ENCODE results near the gene KCNG4. TPM values are rescaled to one million over a fixed set of nuclear protein-coding genes. Genes with fewer than 3 reads are reported as not detected.

Gene KCNG4
- total RNA-seq, 2 experiments from 2014 or later, result not detected

DNA sequence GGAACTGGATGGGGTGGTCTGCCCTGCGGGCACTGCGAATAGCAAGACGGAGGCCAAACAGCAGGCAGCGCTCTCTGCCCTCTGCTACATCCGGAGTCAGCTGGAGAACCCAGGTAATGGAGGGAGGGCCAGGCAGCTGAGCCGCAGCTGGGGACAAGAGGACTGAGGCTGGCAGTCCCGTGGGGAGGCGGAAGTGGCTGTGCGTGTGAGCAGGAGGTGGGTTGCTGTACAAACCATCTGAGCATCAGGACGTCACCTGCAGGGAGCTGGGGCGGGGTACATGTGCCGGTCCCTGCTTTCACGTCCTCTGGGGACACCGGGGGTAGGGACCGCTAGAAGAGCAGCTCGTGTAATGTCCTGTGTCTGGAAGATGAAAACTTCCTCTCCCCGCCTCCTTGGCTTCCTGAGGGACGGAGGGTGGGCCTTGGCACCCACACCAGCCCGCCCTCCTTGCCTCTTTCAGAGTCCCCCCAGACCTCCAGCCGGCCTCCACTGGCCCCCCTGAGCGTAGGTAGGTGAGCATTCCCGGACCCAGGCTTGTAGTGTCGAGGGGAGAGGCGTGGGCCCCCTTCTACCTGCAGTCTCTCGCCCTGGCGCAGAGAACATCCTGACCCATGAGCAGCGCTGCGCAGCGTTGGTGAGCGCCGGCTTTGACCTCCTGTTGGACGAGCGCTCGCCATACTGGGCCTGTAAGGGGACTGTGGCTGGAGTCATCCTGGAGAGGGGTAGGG, 45.2 kb downstream of the KCNG4 start:
- peak overlapping the region; percentile 85 for H3K27ac Mint-ChIP-seq
- POLR2A ChIA-PET, result no interaction called here
- peak overlapping the region; percentile 12 for H3K4me3 Mint-ChIP-seq
- CTCF ChIA-PET, result interaction anchor here (1.5 to 3.8 kb wide), 2 partner anchors 8 to 78 kb away, joined by 3 to 16 read pairs; partner anchors contain the start of genes MBTPS1 and TAF1C
- H3K4me1 Mint-ChIP-seq, result peaks cover 21% of the 10 kb centered on the region
- H3K27me3 Mint-ChIP-seq, result no peaks in the 10 kb centered on the region
- H3K36me3 Mint-ChIP-seq (ENCODE audit: low read depth), result no peaks in the 10 kb centered on the region
- no peaks in the 10 kb centered on the region for H3K9me3 Mint-ChIP-seq
- peak; percentile 68 for DNase-seq

DNA sequence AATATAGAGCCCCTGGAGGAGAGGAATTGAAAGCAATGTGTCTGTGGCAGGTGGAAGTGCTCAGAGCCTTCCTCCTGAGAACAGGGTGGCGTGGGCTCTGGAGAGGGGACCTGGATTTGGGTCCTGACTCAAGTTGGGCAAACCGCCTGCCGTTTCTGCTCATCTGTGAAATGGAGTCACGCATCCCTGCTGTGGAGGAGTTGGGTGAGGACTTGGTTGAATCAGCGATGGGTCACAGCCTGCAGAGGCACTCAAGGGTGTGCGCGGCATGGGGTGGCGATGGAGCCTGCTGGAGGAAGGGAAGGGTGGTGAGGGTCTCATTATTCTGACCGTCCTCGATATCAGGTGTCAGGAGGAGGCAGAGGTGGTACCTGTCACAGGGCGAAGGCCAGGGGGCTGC, 45.8 kb downstream of the KCNG4 start:
- H3K4me3 Mint-ChIP-seq, result no peak overlapping the region
- no peaks in the 10 kb centered on the region for H3K36me3 Mint-ChIP-seq (ENCODE audit: low read depth)
- ChIA-PET CTCF (interaction anchor here (1.5 to 3.8 kb wide), 2 partner anchors 7 to 78 kb away, joined by 3 to 16 read pairs; partner anchors contain the start of genes MBTPS1 and TAF1C), POLR2A (no interaction called here)
- no peaks in the 10 kb centered on the region for H3K9me3 Mint-ChIP-seq
- H3K27ac Mint-ChIP-seq, result peak overlapping the region; percentile 85
- no peaks in the 10 kb centered on the region for H3K27me3 Mint-ChIP-seq
- no peak for DNase-seq
- H3K4me1 Mint-ChIP-seq, result peaks cover 21% of the 10 kb centered on the region

DNA sequence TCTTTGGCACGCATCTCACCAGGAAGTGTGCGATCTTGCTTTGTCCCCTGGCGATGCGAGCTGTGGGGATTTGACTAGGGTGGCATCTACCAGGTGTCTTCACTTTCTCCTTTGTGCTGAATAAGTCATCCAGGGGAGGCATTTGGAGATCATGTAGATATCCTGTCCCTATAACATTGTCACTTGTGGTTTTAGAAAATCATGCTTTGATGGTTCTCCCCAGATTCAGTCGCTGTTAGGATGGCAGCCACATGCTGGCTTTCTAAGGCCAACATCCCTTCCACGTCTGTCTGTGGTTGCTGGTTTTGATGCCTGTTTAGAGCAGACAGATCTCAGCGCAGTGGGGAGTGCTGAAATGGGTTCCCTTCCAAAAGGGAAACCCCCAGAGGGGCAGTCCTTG, 46.3 kb downstream of the KCNG4 start:
- no peaks in the 10 kb centered on the region for H3K27me3 Mint-ChIP-seq
- H3K4me1 Mint-ChIP-seq, result peaks cover 21% of the 10 kb centered on the region
- no peaks in the 10 kb centered on the region for H3K9me3 Mint-ChIP-seq
- ChIA-PET CTCF (no interaction called here), POLR2A (no interaction called here)
- no peak overlapping the region for H3K4me3 Mint-ChIP-seq
- H3K36me3 Mint-ChIP-seq (ENCODE audit: low read depth), result no peaks in the 10 kb centered on the region
- peak; percentile 27 for DNase-seq
- peak overlapping the region; percentile 85 for H3K27ac Mint-ChIP-seq

DNA sequence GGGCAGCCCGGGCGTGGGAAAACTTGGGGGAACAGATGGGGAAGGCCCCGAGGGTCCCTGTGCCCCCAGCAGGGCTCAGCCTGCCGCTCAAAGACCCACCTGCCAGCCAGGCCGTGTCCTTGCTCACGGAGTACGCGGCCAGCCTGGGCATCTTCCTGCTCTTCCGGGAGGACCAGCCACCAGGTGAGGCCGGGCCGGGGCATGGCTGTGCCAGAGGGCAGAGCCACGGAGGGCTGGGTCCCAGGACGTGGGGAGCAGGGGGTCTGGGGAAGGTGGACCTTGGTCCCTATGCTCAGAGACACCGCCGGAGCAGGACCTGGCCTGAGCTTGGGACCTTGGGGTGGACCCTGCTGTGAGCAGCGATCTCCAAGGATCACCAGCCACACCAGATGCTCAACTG, 48.3 kb downstream of the KCNG4 start:
- H3K27ac Mint-ChIP-seq, result no peak overlapping the region
- peaks cover 25% of the 10 kb centered on the region for H3K4me1 Mint-ChIP-seq
- ChIA-PET POLR2A (no interaction called here), CTCF (interaction anchor here (1.1 kb wide), 1 partner anchor 107 kb away, joined by 3 read pairs; no protein-coding TSS in a partner anchor)
- H3K27me3 Mint-ChIP-seq, result no peaks in the 10 kb centered on the region
- no peak for DNase-seq
- H3K9me3 Mint-ChIP-seq, result no peaks in the 10 kb centered on the region
- no peak overlapping the region for H3K4me3 Mint-ChIP-seq
- no peaks in the 10 kb centered on the region for H3K36me3 Mint-ChIP-seq (ENCODE audit: low read depth)

DNA sequence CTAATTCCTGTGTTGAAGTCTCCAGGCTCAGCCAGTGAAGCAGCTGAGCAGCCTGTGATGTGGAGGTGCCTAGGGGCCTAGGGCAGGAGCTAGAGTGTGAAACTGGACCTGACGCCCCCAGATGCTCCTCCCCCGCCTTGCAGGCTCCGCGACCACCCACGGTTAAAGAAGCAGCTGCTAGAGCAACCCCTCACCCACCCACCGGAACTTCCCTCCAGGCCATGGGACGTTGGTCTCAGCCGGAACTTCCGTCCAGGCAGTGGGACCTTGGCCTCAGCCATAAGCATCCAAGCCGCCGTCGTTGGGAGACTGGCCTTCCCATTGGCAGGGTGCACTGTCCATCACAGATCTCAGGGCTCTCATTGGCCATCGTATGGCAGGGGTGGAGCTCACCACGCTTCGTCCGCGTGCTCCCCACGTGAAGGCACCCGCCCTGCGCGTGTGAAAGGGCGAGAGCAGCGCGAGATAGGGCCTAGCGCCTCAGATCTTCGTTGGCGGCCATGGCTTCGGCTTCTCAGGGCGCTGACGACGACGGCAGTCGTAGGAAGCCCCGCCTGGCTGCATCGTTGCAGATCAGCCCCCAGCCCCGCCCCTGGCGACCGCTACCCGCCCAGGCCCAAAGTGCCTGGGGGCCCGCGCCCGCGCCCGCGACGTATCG, 49.0 kb downstream of the KCNG4 start, which contains the start of gene ADAD2:
TSS of gene ADAD2 (plus strand) at position 427 of the 658 bp plus-strand sequence. CDS start at position 501, 74 bp downstream.
- no peaks in the 10 kb centered on the region for H3K36me3 Mint-ChIP-seq (ENCODE audit: low read depth)
- POLR2A ChIA-PET, result no interaction called here
- H3K27me3 Mint-ChIP-seq, result no peaks in the 10 kb centered on the region
- CTCF ChIA-PET, result interaction anchor here (0.6 kb wide), 1 partner anchor 262 kb away, joined by 4 read pairs; no protein-coding TSS in a partner anchor
- no peak within 1 kb of the TSS for H3K27ac Mint-ChIP-seq
- DNase-seq, result no peak
- H3K9me3 Mint-ChIP-seq, result no peaks in the 10 kb centered on the region
- no peak within 1 kb of the TSS for H3K4me3 Mint-ChIP-seq
- peaks cover 30% of the 10 kb centered on the region for H3K4me1 Mint-ChIP-seq

DNA sequence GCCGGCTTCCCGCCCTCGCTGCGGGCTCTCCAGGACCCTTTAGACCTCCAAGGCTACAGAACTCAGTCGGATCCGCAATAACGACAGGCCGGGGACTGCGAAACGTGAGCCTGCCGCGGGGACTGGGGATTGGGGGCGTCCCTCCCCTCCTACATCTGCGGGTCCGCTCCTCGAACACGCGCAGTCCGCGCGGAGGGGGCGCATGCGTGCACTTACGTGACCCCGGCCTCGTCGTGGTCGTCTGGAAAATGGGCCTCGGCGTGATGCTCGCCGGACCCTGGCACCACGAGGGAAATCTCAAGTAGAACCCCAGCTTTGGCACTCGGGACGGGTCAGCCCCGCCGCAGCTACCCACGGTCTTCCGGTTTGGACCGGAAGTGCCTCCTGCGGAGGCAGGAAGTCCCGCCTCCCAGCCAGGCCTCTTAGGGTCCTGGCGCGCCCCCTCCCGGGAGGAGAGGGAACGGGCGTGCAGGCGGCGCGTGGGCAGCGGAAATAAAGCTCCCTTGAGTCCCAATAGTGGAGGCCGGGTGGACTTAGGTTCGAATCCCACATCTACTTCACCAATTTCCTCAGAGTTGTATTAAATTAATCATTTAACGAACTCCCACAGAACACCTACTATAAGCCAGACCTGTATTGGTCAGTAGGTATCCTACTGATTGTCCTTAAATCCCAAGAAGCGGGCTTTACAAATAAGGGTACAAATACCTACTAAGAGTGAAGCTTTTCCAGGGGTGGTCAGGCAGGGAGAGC, 53.0 kb downstream of the KCNG4 start, which contains the start of gene TAF1C:
TSS of gene TAF1C (minus strand) at position 373 of the 753 bp plus-strand sequence. CDS start 2,069 bp downstream, outside the sequence.
- CTCF ChIA-PET, result interaction anchor here (0.6 to 2.7 kb wide), 67 partner anchors 9 to 1216 kb away, joined by 3 to 39 read pairs (median 4); partner anchors contain the start of genes DNAAF1, HSBP1, HSDL1 and KCNG4
- POLR2A ChIA-PET, result interaction anchor here (0.5 kb wide), 1 partner anchor 49 kb away, joined by 5 read pairs; no protein-coding TSS in a partner anchor
- Mint-ChIP-seq H3K36me3 (ENCODE audit: low read depth) (peaks cover 11% of the 10 kb centered on the region), H3K27ac (peak within 1 kb of the TSS; percentile 92), H3K4me3 (peak within 1 kb of the TSS; percentile 91), H3K4me1 (peaks cover 22% of the 10 kb centered on the region), H3K27me3 (no peaks in the 10 kb centered on the region), H3K9me3 (no peaks in the 10 kb centered on the region)
- DNase-seq, result peak; percentile 89

DNA sequence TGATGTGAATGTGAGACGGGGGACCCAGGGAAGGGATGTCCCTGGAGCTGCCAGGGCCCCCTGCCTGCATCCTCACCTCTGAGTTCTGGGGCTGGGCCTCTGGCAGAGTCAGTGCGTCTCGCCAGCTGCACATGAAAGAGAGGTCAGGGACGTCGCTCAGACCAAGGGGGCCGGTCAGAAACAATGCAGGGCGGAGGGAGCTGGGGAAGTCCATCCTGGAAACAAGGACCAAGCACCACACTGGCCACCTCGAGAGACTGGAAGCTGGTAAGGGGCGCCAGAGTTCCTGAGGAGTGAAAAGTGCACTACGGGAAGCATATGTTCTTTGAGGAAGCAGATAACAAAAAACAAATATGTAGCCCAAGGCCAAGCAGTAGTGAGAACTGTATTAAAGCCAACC, 55.0 kb downstream of the KCNG4 start:
- peaks cover 14% of the 10 kb centered on the region for H3K36me3 Mint-ChIP-seq (ENCODE audit: low read depth)
- peak overlapping the region; percentile 91 for H3K4me3 Mint-ChIP-seq
- DNase-seq, result no peak
- no peaks in the 10 kb centered on the region for H3K27me3 Mint-ChIP-seq
- H3K9me3 Mint-ChIP-seq, result no peaks in the 10 kb centered on the region
- ChIA-PET CTCF (no interaction called here), POLR2A (no interaction called here)
- H3K27ac Mint-ChIP-seq, result no peak overlapping the region
- H3K4me1 Mint-ChIP-seq, result peaks cover 22% of the 10 kb centered on the region

DNA sequence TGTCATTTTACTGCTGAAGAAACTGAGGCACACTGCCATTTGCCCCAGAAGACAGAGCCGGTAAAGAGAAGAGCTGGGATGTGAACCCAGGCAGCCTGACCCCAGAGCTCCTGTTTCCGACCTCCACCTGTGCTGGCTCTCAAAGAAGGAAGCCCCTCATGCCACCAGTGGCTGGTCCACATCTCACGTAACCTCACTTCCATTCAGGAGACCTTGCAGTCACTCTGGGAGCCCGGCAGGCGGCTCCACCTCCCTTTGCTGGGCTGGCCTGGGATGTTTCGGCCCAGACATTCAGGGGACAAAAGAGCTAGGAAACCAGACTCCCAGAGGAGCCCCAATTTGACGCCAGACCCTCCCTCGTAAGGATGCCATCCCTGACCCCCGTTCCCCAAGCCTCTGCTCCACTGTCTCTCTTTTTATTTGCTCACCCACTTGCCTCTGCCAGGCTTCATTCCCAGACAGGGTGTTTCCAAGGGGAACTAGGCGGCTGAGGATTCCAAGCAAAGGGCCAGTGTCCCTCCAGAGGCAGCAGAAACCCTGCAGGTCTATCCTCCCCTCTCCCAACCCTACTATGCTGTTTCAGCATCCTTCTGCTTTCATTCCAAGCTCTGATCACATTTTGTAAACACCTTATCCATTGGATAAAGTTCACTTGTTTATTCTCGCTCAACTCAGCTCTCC, 55.8 kb downstream of the KCNG4 start:
- Mint-ChIP-seq H3K9me3 (no peaks in the 10 kb centered on the region), H3K4me3 (no peak overlapping the region)

DNA sequence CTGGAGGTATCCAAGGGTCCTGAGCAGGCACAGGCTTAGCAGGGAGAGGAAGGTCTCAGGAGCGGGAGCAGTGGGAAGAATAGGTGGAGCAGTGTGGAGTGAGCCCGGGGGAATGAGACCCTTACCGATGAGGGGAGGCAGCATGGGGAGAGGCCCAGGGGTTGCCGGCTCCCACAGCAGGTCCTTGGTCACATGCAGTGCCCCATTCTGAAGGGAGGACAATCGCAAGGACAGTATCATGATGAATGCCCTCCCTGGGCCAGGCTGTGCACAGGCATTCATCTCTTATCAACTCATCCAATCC, 56.3 kb downstream of the KCNG4 start:
- Mint-ChIP-seq H3K27me3 (no peaks in the 10 kb centered on the region), H3K36me3 (ENCODE audit: low read depth) (peaks cover 14% of the 10 kb centered on the region), H3K4me1 (peaks cover 22% of the 10 kb centered on the region), H3K9me3 (no peaks in the 10 kb centered on the region), H3K4me3 (no peak overlapping the region), H3K27ac (no peak overlapping the region)
- CTCF ChIA-PET, result interaction anchor here (1.7 kb wide), 1 partner anchor 67 kb away, joined by 4 read pairs; the partner anchor contains the start of gene MBTPS1
- DNase-seq, result no peak
- POLR2A ChIA-PET, result no interaction called here

More for the DNA sequence above, 55.8 kb downstream of the KCNG4 start:
- H3K27me3 Mint-ChIP-seq, result no peaks in the 10 kb centered on the region
- no peak for DNase-seq
- peaks cover 22% of the 10 kb centered on the region for H3K4me1 Mint-ChIP-seq
- peaks cover 14% of the 10 kb centered on the region for H3K36me3 Mint-ChIP-seq (ENCODE audit: low read depth)
- no peak overlapping the region for H3K27ac Mint-ChIP-seq
- ChIA-PET POLR2A (interaction anchor here (0.6 kb wide), 1 partner anchor 98 kb away, joined by 3 read pairs; no protein-coding TSS in a partner anchor), CTCF (interaction anchor here (1.7 kb wide), 1 partner anchor 67 kb away, joined by 4 read pairs; the partner anchor contains the start of gene MBTPS1)

DNA sequence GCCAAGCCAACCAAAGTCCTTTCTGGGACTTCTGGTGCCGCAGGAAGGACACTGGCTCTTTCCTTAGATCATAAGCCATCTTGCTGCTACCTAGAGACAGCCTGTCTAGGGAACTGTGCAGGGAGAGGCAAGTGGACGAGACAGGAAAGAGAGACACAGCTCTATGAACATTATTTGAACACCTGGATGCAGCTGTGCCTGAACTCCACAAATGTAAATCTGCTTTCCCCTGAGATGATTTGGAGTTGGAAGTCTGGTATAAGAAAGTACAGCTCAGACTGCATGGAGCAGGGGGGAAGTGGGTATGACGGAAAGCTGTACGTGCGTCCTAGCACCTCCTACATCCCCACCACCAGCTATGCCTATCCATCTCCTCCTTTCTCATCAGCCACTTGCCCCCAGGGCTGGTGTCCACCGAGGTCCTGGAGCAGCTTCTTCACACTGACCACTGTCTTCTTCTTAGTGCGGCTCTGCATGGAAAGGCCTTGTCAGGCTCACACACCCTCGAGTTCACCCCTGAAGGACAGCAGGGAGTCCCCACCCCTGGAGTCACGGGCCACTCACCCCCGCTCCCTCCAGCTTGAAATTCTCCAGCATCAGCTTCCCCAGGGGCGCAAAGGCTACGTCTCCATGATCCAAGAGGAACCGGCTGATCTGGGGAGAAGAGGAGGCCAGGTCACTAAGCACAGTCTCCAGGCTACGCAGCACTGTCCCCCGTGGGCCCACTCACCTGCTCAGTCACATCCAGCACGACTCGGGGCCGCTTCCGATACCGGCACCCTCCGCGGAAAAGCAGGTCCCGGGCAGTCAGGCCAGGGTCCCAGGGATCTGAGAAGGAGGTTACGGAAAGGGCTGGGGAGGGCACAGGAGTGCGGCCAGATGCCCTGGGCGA, 56.9 kb downstream of the KCNG4 start:
- POLR2A ChIA-PET, result no interaction called here
- no peak overlapping the region for H3K4me3 Mint-ChIP-seq
- CTCF ChIA-PET, result interaction anchor here (0.8 to 1.7 kb wide), 2 partner anchors 66 to 98 kb away, joined by 4 read pairs; partner anchors contain the start of gene MBTPS1
- no peak for DNase-seq
- peaks cover 22% of the 10 kb centered on the region for H3K4me1 Mint-ChIP-seq
- peak overlapping the region; percentile 46 for H3K27ac Mint-ChIP-seq
- peaks cover 14% of the 10 kb centered on the region for H3K36me3 Mint-ChIP-seq (ENCODE audit: low read depth)
- no peaks in the 10 kb centered on the region for H3K27me3 Mint-ChIP-seq
- H3K9me3 Mint-ChIP-seq, result no peaks in the 10 kb centered on the region

DNA sequence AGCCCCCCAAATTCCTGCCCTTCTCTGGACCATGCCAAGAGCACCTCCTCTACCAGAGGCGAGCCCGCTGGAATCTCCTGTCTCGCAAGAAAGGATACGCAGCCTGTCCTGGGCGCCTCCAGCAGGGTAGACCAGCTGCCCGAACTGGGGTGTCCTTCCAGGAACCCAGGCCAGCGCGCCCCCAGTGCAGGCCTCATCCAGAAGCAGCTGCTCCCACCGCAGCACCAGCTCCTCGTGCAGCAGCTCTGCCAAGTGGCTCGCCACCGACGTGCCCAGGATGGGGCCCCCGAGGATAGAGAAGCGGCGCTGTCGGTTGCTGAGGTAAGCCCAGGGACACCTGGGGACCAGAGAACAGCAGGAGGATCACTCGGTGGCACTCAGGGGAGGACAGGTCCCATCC, 57.7 kb downstream of the KCNG4 start:
- Mint-ChIP-seq H3K9me3 (no peaks in the 10 kb centered on the region), H3K36me3 (ENCODE audit: low read depth) (peaks cover 14% of the 10 kb centered on the region), H3K27me3 (no peaks in the 10 kb centered on the region), H3K27ac (no peak overlapping the region), H3K4me3 (no peak overlapping the region), H3K4me1 (peaks cover 21% of the 10 kb centered on the region)
- DNase-seq, result no peak
- ChIA-PET CTCF (interaction anchor here (0.6 kb wide), 1 partner anchor 1549 kb away, joined by 3 read pairs; no protein-coding TSS in a partner anchor), POLR2A (no interaction called here)
